NB4 (cell line): ENCODE results near the gene TMEM109.

Source experiments
- CTCF ChIP-seq: IDR thresholded peaks from one replicate; pipeline ENCODE4 v1.5.1; 2012; ENCODE audit warnings: low read depth, low read length
- MAX ChIP-seq: IDR thresholded peaks from 2 replicates; pipeline ENCODE4 v1.6.1; 2011; ENCODE audit warnings: low read depth, low read length
- MYC ChIP-seq: IDR thresholded peaks from 2 replicates; pipeline ENCODE4 v1.6.1; 2011; ENCODE audit warnings: low read depth, low read length
- POLR2A ChIP-seq: IDR thresholded peaks from 2 replicates; pipeline ENCODE4 v1.6.1; 2011; ENCODE audit warnings: mild to moderate bottlenecking; ENCODE audit not compliant: insufficient read length; ENCODE audit errors: extremely low read depth

GRCh38 chr11:60941371-60942119 is 27.6 kb downstream of the TMEM109 start:
- no peak for TF ChIP-seq CTCF
- no peak for TF ChIP-seq MYC
- TF ChIP-seq POLR2A = no peak
- no peak for TF ChIP-seq MAX
